GM12891 (cell line): Measurements from ENCODE around the gene ELAVL4. TPM values are rescaled to one million over a fixed set of nuclear protein-coding genes. Genes with fewer than 3 reads are reported as not detected.

Experiments used
- DNase-seq: peaks from one replicate; pipeline ENCODE4 v3.0.0; 2011; ENCODE audit warnings: low spot score; ENCODE audit not compliant: insufficient read length
- FAIRE-seq: peaks from 2 replicates; lab custom pipeline; 2011; peaks lifted over from hg19 to GRCh38; lab: Jason Lieb, UNC
- PAX5 ChIP-seq: IDR thresholded peaks from 2 replicates; pipeline ENCODE4 v1.6.1; 2011; ENCODE audit warnings: low read length, moderate library complexity, mild to moderate bottlenecking; ENCODE audit not compliant: insufficient read depth, severe bottlenecking
- POLR2A ChIP-seq: IDR thresholded peaks from 2 replicates; pipeline ENCODE4 v1.6.1; 2011; ENCODE audit warnings: low read depth, low read length, control low read depth
- POLR2AphosphoS5 ChIP-seq: IDR thresholded peaks from 2 replicates; pipeline ENCODE4 v1.6.1; 2011; ENCODE audit warnings: low read depth, low read length, control low read depth
- POU2F2 ChIP-seq: IDR thresholded peaks from 2 replicates; pipeline ENCODE4 v1.6.1; 2011; ENCODE audit warnings: low read depth, mild to moderate bottlenecking, control low read depth, low read length, moderate library complexity
- SPI1 ChIP-seq: IDR thresholded peaks from 2 replicates; pipeline ENCODE4 v1.6.1; 2011; ENCODE audit warnings: low read depth, low read length, control low read depth
- TAF1 ChIP-seq: IDR thresholded peaks from 2 replicates; pipeline ENCODE4 v1.6.1; 2011; ENCODE audit warnings: low read depth, low read length, control low read depth
- polyA plus RNA-seq: library from polyadenylated mRNA; unstranded; fragments of >200 nt; gene quantifications from one replicate; pipeline ENCODE4 v1.2.1, GENCODE V29; 2012; ENCODE audit warnings: low read depth, missing spikeins, inconsistent platforms; ENCODE audit not compliant: missing spikeins

The ELAVL4 gene
- polyA plus RNA-seq, result not detected

- DNase-seq (no peak), FAIRE-seq (no peak)
- no peak for TF ChIP-seq POLR2AphosphoS5
- TF ChIP-seq TAF1, result no peak
- no peak for TF ChIP-seq POU2F2
- TF ChIP-seq SPI1, result no peak
- no peak for TF ChIP-seq POLR2A
- TF ChIP-seq PAX5, result no peak
These were observed at the start of gene ELAVL4 for GRCh38 chr1:50108497-50109059. ELAVL4 (plus strand) TSS chr1:50108920; CDS start chr1:50109190, 270 bp downstream.

- TF ChIP-seq SPI1, result no peak
- no peak for TF ChIP-seq POU2F2
- TF ChIP-seq TAF1, result no peak
- TF ChIP-seq PAX5, result no peak
- TF ChIP-seq POLR2A, result no peak
- no peak for TF ChIP-seq POLR2AphosphoS5
- FAIRE-seq (no peak), DNase-seq (no peak)
These were observed 48.4 kb upstream of the ELAVL4 start for GRCh38 chr1:50060279-50060678.

- no peak for TF ChIP-seq PAX5
- TF ChIP-seq TAF1, result no peak
- no peak for TF ChIP-seq POLR2A
- TF ChIP-seq POLR2AphosphoS5, result no peak
- TF ChIP-seq SPI1, result no peak
- no peak for TF ChIP-seq POU2F2
- DNase-seq (no peak), FAIRE-seq (no peak)
These were observed 41.9 kb upstream of the ELAVL4 start for GRCh38 chr1:50066806-50067205.

- no peak for FAIRE-seq
- TF ChIP-seq PAX5 (no peak), SPI1 (no peak), POLR2AphosphoS5 (no peak), POU2F2 (no peak), TAF1 (no peak), POLR2A (no peak)
- no peak for DNase-seq
These were observed 33.8 kb upstream of the ELAVL4 start for GRCh38 chr1:50074931-50075330.

DNA sequence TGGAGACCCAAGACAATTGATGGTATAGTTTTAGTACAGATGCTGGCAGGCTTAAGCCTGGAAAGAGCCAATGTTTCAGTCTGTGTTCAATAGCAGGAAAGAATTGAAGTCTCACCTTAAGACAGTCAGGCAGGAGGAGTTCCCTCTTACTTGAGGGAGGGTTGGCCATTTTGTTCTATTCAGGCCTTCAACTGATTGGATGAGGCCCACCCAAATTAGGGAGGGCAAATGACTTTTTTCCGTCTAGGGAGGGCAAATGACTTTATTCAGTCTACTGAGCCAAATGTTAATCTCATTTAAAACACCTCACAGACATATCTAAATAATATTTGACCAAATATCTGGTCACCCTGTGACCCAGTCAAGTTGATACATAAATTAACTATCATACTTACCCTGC lies 31.4 kb upstream of the ELAVL4 start:
- FAIRE-seq (no peak), DNase-seq (no peak)

GRCh38 chr1:50080904-50081586 lies 27.7 kb upstream of the ELAVL4 start:
- TF ChIP-seq POLR2A (no peak), POU2F2 (no peak), SPI1 (no peak)
- FAIRE-seq (no peak), DNase-seq (no peak)

More for the DNA sequence above, 31.4 kb upstream of the ELAVL4 start:
- TF ChIP-seq POLR2A (no peak), SPI1 (no peak), PAX5 (no peak), POU2F2 (no peak), POLR2AphosphoS5 (no peak), TAF1 (no peak)

- TF ChIP-seq PAX5 (no peak), POLR2A (no peak), TAF1 (no peak), SPI1 (no peak), POLR2AphosphoS5 (no peak), POU2F2 (no peak)
- FAIRE-seq (no peak), DNase-seq (no peak)
These were observed 24.3 kb upstream of the ELAVL4 start for GRCh38 chr1:50084389-50084788.

DNA sequence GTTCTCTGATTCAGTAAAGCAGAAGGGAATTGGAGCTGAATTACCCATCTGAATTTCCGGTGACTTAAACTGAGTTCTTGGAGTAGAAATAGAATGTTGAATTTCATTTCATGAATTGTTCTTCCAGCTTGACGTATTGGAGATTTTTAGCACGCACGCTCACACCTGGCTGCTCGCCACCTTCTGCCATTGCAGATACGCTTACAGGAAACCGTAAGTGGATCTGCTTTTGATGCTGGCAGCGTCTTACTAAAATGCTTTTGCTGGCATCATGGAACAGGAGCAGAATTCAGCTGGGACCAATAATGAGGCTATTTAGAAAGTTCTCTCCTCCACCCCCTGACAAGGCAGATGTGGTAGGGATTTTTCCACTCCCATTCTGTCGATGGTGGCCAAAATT lies 17.7 kb upstream of the ELAVL4 start:
- DNase-seq (no peak), FAIRE-seq (no peak)
- TF ChIP-seq POLR2AphosphoS5, result no peak
- TF ChIP-seq TAF1, result no peak
- no peak for TF ChIP-seq POLR2A
- no peak for TF ChIP-seq PAX5
- TF ChIP-seq POU2F2, result no peak
- TF ChIP-seq SPI1, result no peak

DNA sequence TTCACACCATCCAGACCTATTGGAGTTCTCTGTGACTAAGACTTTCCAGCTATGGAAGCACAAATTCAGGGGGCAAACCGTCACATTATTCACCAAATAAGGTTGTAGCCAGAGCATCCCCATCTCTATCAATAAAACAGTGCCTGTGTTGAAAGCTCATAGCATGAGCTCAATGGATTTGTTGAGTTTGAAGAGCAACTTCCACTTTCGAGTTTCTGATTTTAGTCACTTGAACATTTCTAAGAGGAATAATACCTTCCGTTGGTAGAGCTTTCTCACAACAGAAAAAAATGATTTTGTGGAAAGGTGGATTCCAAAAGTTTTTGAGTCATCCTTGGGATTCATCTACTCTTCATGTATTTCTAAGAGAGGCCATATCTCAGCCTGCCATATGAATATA lies 13.0 kb upstream of the ELAVL4 start:
- no peak for TF ChIP-seq POLR2AphosphoS5
- no peak for TF ChIP-seq POLR2A
- DNase-seq (no peak), FAIRE-seq (no peak)
